Common myeloid progenitor, CD34-positive (primary cell): ENCODE results near the gene STK4.

ENCODE experiments used
- CTCF ChIA-PET: fragments of 350-600 bp; sonication (Branson Sonifier 250); formaldehyde crosslinking; loops from one replicate; lab custom pipeline; 2021; ENCODE audit warnings: antibody characterized with exemption; lab: Charles Lee
- POLR2A ChIA-PET: fragments of 350-600 bp; sonication (Branson Sonifier 250); formaldehyde crosslinking; loops from one replicate; lab custom pipeline; 2021; ENCODE audit warnings: antibody characterized with exemption; lab: Charles Lee
- DNase-seq, 3 donors: peaks; one replicate each; pipeline versions ENCODE4 v3.0.0 to v3.0.0-alpha.2; 2013
- H3K27ac ChIP-seq, 2 experiments: 1 replicate in 1 of 2; 2 replicates in 1 of 2; pipeline ENCODE4 v1.7.0; 2013; ENCODE audit warnings: inconsistent platforms in 2 of 2, low read length in 2 of 2, mild to moderate bottlenecking in 2 of 2, low read depth in 1 of 2, moderate library complexity in 1 of 2; ENCODE audit not compliant: severe bottlenecking in 2 of 2, insufficient read depth in 1 of 2, poor library complexity in 1 of 2
- H3K27me3 ChIP-seq, 5 experiments: replicated peaks in 2 of 5; 1 replicate in 3 of 5; 2 replicates in 2 of 5; pipeline versions ENCODE4 v1.6.1 to v1.7.0; 2013; ENCODE audit warnings: low read length in 4 of 5, mild to moderate bottlenecking in 2 of 5, moderate library complexity in 2 of 5, inconsistent platforms in 1 of 5; ENCODE audit not compliant: insufficient read depth in 5 of 5, control insufficient read depth in 4 of 5
- H3K36me3 ChIP-seq, 4 experiments: 1 replicate in 2 of 4; 2 replicates in 2 of 4; pipeline versions ENCODE4 v1.6.1 to v1.7.0; 2013; ENCODE audit warnings: low read length in 3 of 4, control low read depth in 1 of 4, mild to moderate bottlenecking in 1 of 4; ENCODE audit not compliant: control insufficient read depth in 4 of 4, insufficient read depth in 4 of 4
- H3K4me1 ChIP-seq, 4 experiments: 1 replicate in 3 of 4; 2 replicates in 1 of 4; pipeline versions ENCODE4 v1.6.1 to v1.7.1; 2013; ENCODE audit warnings: low read length in 3 of 4, mild to moderate bottlenecking in 3 of 4, control low read depth in 1 of 4, inconsistent platforms in 1 of 4, moderate library complexity in 1 of 4; ENCODE audit not compliant: control insufficient read depth in 4 of 4, insufficient read depth in 4 of 4; ENCODE audit errors: control extremely low read depth in 1 of 4
- H3K4me3 ChIP-seq, 7 experiments: 1 replicate in 4 of 7; 2 replicates in 3 of 7; pipeline versions ENCODE4 v1.5.1 to v1.7.0; 2013; ENCODE audit warnings: mild to moderate bottlenecking in 7 of 7, low read length in 6 of 7, moderate library complexity in 6 of 7, inconsistent platforms in 2 of 7, low read depth in 2 of 7, control low read depth in 1 of 7; ENCODE audit not compliant: insufficient read depth in 4 of 7, control insufficient read depth in 1 of 7; ENCODE audit errors: extremely low read depth in 1 of 7
- H3K9me3 ChIP-seq, 5 experiments: 1 replicate in 4 of 5; 2 replicates in 1 of 5; pipeline versions ENCODE4 v1.6.1 to v1.7.1; 2013; ENCODE audit warnings: low read length in 4 of 5, mild to moderate bottlenecking in 2 of 5, inconsistent platforms in 1 of 5, low read depth in 1 of 5, moderate library complexity in 1 of 5; ENCODE audit not compliant: control insufficient read depth in 4 of 5, insufficient read depth in 2 of 5; ENCODE audit errors: control extremely low read depth in 1 of 5
- WGBS: methylation state at CpG from one replicate; pipeline ENCODE4 v1.1.5; 2013; ENCODE audit not compliant: insufficient coverage; 5-methylcytosine and 5-hydroxymethylcytosine counted together

Gene STK4

DNA sequence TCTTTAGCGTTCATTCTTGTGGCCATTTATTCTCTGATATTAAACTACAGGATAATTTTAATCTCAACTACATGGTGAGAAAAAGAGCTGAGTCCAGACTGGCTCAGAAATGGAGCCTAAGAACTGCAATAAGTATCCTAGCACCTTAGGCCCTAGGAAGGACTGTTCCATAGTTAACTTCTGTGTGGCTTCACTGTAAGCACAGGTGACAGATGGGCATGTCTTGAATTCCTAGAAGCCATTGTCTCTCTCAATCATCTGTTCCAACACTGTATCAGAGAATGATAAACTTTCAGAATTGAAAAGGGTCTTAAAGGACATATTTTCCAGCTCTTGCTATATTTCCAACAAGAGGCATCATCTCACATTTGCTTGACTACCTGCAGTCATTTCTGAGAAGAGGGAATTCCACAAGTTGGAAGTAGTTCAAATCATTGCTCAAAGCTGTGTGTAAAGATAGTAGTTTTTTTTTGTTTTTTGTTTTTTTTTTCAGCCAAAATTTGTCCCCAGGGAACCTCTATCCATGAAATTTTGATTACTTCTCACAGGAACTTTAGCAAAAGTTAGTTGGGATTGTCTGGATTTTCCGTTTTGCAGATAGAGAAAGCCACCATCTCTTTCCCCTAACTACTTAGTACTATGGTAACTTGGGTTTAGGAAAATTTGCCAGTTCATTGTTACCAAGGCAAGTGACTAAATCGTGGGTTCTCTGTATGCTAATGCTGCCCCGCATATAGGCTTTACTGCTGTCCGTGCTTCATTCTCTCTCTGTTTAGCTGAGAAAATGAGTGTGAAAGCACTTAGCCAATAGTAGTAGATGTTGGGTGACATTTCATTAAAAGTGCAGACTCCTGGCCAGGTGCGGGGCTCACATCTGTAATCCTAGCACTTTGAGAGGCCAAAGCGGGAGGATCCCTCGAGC lies 87.4 kb downstream of the STK4 start:
- Histone ChIP-seq H3K27me3 (no peaks in the 10 kb centered on the region), H3K4me1 (peaks cover 7 to 39% (median 23%) of the 10 kb centered on the region in 4 experiments), H3K36me3 (peaks cover 17 to 46% (median 23%) of the 10 kb centered on the region in 4 experiments), H3K4me3 (no peak overlapping the region), H3K27ac (peak overlapping the region; percentile 2 to 60), H3K9me3 (no peaks in the 10 kb centered on the region)
- ChIA-PET POLR2A (no interaction called here), CTCF (interaction anchor here (1.0 to 15.9 kb wide), 4 partner anchors 10 to 39 kb away, joined by 4 to 199 read pairs (median 11); no protein-coding TSS in a partner anchor)
- 94% methylated on average over 7 of the region's 8 CpGs for WGBS
- DNase-seq = no peak

DNA sequence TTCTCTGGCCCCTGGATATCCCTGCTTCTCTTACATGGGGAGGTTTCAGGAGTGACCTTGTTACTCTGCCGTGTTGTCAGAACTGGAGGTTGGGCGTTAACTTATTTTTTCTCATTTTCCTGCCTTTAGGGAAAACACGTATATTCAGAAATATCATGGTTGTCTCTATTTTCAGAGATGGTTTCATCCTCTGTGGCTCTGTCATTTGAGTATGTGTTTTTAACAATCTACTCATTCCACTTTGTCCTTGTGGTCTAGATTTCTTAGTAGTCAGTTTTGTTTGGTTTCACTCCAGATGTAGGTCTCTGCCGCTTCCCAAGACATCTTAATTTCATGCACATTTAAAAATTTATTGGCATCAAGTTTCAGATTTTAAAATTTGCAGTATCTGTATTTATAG lies 88.7 kb downstream of the STK4 start:
- Histone ChIP-seq H3K4me3 (no peak overlapping the region), H3K9me3 (no peaks in the 10 kb centered on the region), H3K27ac (no peak overlapping the region), H3K27me3 (no peaks in the 10 kb centered on the region), H3K36me3 (peaks cover 22 to 48% (median 23%) of the 10 kb centered on the region in 4 experiments), H3K4me1 (peaks cover 3 to 30% (median 16%) of the 10 kb centered on the region in 4 experiments)
- POLR2A ChIA-PET = no interaction called here
- CTCF ChIA-PET = interaction anchor here (1.1 to 15.9 kb wide), 3 partner anchors 11 to 66 kb away, joined by 3 to 199 read pairs (median 12); no protein-coding TSS in a partner anchor
- DNase-seq = no peak
- WGBS = 100% methylated on average over 1 of the region's 4 CpGs

DNA sequence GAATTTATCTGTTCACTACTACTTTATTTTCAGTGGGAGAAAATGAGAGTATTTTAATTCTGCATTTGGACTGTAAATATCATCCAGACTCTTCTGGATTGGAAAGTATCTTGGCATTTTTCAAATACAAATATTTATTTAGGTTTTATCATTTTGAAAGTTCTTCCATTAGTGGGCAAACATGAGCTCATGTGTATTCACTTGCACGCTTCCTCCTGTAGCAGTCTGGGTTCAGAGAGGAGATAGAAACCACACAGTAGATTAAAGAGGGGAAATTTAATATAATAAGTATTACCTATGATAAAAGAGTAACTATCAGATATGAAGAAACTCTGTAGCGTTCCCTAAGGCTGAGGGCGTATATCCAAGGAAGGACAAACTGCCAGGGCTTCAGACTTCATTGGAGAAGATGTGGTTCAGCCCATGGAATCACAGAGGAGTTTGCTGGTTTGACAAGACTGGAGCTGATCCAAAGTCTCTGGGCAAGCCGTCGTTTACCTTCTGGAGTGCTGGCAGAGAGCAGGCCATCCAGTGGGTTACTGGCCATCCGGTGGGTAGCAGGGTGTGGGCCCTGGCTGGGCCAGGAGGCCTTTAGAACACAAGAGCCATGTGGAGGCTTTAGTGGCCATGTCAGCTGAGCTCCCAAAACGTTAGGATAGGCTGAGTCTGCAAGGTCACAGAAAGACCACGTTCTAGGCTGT lies 90.3 kb downstream of the STK4 start:
- WGBS = 87% methylated on average over 7 of the region's 8 CpGs
- no peak overlapping the region for H3K27ac ChIP-seq
- H3K27me3 ChIP-seq = no peaks in the 10 kb centered on the region
- ChIA-PET POLR2A (no interaction called here), CTCF (interaction anchor here (15.9 kb wide), 1 partner anchor 36 kb away, joined by 199 read pairs; no protein-coding TSS in a partner anchor)
- H3K4me3 ChIP-seq = no peak overlapping the region
- no peaks in the 10 kb centered on the region for H3K9me3 ChIP-seq
- DNase-seq = no peak
- peaks cover 0 to 18% (median 6%) of the 10 kb centered on the region in 4 experiments for H3K4me1 ChIP-seq
- H3K36me3 ChIP-seq = peaks cover 24 to 48% (median 26%) of the 10 kb centered on the region in 4 experiments

DNA sequence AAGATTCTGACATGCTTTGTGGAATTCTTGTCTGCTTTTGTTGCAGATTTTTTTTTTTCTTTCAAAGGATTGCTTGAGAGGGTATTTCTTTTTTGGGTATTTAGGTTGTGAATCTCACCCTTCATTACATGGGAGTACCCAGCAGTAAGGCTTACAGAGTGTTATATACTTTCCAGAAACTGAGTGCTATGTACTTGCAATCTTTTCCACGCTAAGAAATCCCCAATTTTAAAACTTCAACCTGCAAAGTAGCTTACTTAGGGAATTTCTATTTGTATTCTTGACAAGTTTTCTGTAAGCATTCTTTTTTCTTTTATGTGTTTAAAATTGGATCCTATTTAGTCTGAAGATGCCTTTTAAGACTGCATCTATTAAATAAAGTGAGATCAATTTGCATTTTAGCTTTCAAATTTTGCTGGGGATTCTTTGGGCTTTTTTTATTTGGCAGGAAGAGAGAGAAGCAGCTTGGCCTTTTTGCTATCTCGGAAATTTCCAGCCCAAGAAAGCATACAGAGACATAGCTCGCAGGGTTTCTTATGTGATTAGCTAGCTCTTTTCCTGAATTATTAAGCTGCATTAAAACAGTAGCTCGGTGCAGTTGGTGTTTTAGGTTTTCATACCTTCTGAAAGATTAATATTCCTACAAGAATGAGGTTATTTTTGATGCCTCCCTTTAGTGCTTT lies 92.0 kb downstream of the STK4 start:
- H3K4me1 ChIP-seq = peaks cover 0 to 6% (median 0%) of the 10 kb centered on the region in 4 experiments
- peaks cover 19 to 38% (median 29%) of the 10 kb centered on the region in 4 experiments for H3K36me3 ChIP-seq
- H3K4me3 ChIP-seq = no peak overlapping the region
- no peak overlapping the region for H3K27ac ChIP-seq
- WGBS = 82% methylated on average over 3 of the region's 4 CpGs
- DNase-seq = no peak
- ChIA-PET POLR2A (no interaction called here), CTCF (interaction anchor here (1.5 to 15.9 kb wide), 2 partner anchors 9 to 35 kb away, joined by 3 to 199 read pairs; no protein-coding TSS in a partner anchor)
- H3K9me3 ChIP-seq = no peaks in the 10 kb centered on the region
- H3K27me3 ChIP-seq = no peaks in the 10 kb centered on the region

DNA sequence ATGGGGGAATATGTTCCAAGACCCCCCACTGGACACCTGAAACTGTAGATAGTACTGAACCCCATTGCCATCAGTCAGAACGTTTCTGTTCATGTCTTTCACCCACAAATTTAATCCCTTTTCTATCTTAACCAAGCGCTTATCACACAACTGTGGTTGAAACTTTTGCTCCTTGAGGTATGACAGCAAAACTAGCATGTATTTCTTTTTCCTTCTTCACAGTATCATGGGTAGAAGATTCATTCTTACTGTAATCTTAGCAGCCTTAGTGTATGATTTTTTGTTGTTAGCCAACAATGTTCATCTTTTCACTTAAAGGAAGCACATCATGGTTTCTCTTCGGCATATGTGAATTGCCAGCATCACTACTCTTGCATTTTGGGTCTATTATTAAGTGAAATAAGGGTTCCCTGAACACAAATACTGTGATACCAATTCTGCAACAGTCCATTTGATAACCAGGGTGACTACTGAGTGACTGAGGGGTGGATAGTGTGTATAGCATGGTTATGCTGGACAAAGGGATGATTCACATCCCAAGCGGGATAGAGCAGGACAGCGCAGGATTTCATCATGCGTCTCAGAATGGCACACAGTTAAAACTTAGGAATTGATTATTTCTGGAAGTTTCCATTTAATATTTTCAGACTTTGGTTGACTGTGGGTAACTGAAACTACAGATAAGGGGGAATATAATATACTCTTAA lies 92.9 kb downstream of the STK4 start:
- H3K9me3 ChIP-seq = no peaks in the 10 kb centered on the region
- ChIA-PET POLR2A (no interaction called here), CTCF (interaction anchor here (1.1 to 2.0 kb wide), 3 partner anchors 9 to 235 kb away, joined by 5 to 8 read pairs (median 6); no protein-coding TSS in a partner anchor)
- no peak overlapping the region for H3K4me3 ChIP-seq
- no peak overlapping the region for H3K27ac ChIP-seq
- 82% methylated on average over 2 of the region's 6 CpGs for whole genome bisulfite sequencing
- no peak for DNase-seq
- H3K36me3 ChIP-seq = peaks cover 11 to 34% (median 27%) of the 10 kb centered on the region in 4 experiments
- H3K4me1 ChIP-seq = no peaks in the 10 kb centered on the region
- no peaks in the 10 kb centered on the region for H3K27me3 ChIP-seq

DNA sequence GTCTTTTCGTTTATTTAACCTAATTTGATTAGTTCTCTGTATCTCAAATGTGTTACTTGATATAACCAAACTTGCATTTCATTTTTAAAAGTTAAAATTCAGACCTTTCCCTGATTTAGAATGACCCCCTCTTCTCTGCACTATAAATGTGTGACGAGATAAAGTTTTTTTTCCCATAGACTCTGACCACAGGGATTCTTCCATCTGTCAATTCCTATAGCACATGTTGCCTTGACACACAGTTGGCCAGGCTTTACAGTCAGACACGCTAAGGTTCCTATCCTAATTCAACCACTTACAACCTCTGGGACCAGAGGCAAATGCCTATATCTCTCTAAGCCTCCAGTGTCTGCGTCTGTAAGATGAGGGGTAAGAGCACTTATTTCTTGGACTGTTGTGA lies 94.0 kb downstream of the STK4 start:
- POLR2A ChIA-PET = no interaction called here
- H3K4me3 ChIP-seq = no peak overlapping the region
- H3K36me3 ChIP-seq = peaks cover 9 to 27% (median 22%) of the 10 kb centered on the region in 4 experiments
- H3K27me3 ChIP-seq = no peaks in the 10 kb centered on the region
- DNase-seq = no peak
- WGBS = no CpG with 5 or more reads among the region's 4 CpGs
- H3K27ac ChIP-seq = no peak overlapping the region
- H3K9me3 ChIP-seq = no peaks in the 10 kb centered on the region
- H3K4me1 ChIP-seq = no peaks in the 10 kb centered on the region
- CTCF ChIA-PET = interaction anchor here (1.1 to 2.0 kb wide), 6 partner anchors 10 to 234 kb away, joined by 3 to 8 read pairs (median 5); no protein-coding TSS in a partner anchor
